Dermis microvascular lymphatic vessel endothelial cell (primary cell): Measurements from ENCODE around the gene PRKAR2B. TPM values are rescaled to one million over a fixed set of nuclear protein-coding genes. Genes with fewer than 3 reads are reported as not detected.
"Not testable (repeated sequence)": the region's sequence is repeated elsewhere in the genome, so short reads cannot be mapped to it uniquely, and the experiment has no call there.

Source experiments
- DNase-seq, 2 donors: peaks; one replicate each; pipeline versions ENCODE4 v3.0.0 to v3.0.0-alpha.2; 2010; ENCODE audit warnings: low read depth in 2 of 2
- total RNA-seq: library from RNA; depleted of rRNA; stranded (reverse); fragments of >200 nt; gene quantifications from 2 replicates; pipeline ENCODE4 v1.2.1, GENCODE V29; 2014

PRKAR2B gene
- total RNA-seq, 1 donor from 2014 or later, result 19.9 TPM

- peak in 1 of 2 donors; percentile 90 for DNase-seq
These were observed 3.6 kb downstream of the PRKAR2B start for GRCh38 chr7:107047902-107048782.

GRCh38 chr7:107048783-107049418 lies 4.4 kb downstream of the PRKAR2B start:
- DNase-seq, result no peak

GRCh38 chr7:107049480-107049879 lies 5.0 kb downstream of the PRKAR2B start:
- no peak for DNase-seq

- DNase-seq, result no peak
These were observed 5.5 kb downstream of the PRKAR2B start for GRCh38 chr7:107049971-107050532.

- DNase-seq, result peak in 1 of 2 donors; percentile 17
These were observed 6.9 kb downstream of the PRKAR2B start for GRCh38 chr7:107051376-107051775.

- DNase-seq, result not testable (repeated sequence)
These were observed 10.5 kb downstream of the PRKAR2B start for GRCh38 chr7:107054965-107055364.

GRCh38 chr7:107056058-107056457 lies 11.6 kb downstream of the PRKAR2B start:
- DNase-seq, result not testable (repeated sequence)

- no peak for DNase-seq
These were observed 12.4 kb downstream of the PRKAR2B start for GRCh38 chr7:107056728-107057473.

GRCh38 chr7:107057474-107057833 lies 12.9 kb downstream of the PRKAR2B start:
- DNase-seq, result no peak

GRCh38 chr7:107059468-107059867 lies 15.0 kb downstream of the PRKAR2B start:
- no peak for DNase-seq

GRCh38 chr7:107063245-107064120 lies 19.0 kb downstream of the PRKAR2B start:
- no peak for DNase-seq

GRCh38 chr7:107064255-107064654 lies 19.8 kb downstream of the PRKAR2B start:
- DNase-seq, result no peak

- DNase-seq, result no peak
These were observed 21.4 kb downstream of the PRKAR2B start for GRCh38 chr7:107065929-107066247.

GRCh38 chr7:107068156-107068555 lies 23.7 kb downstream of the PRKAR2B start:
- DNase-seq, result no peak

GRCh38 chr7:107069457-107069856 lies 25.0 kb downstream of the PRKAR2B start:
- DNase-seq, result no peak

- DNase-seq, result no peak
These were observed 26.2 kb downstream of the PRKAR2B start for GRCh38 chr7:107070710-107071109.

- no peak for DNase-seq
These were observed 26.6 kb downstream of the PRKAR2B start for GRCh38 chr7:107071129-107071528.

GRCh38 chr7:107072133-107072532 lies 27.6 kb downstream of the PRKAR2B start:
- no peak for DNase-seq

GRCh38 chr7:107075863-107076574 lies 31.5 kb downstream of the PRKAR2B start:
- no peak for DNase-seq
